BLaER1 (cell line): ENCODE results near the gene C1orf210.
A peak's percentile ranks its signal among the peaks of the same experiment; 100 is the strongest.

ENCODE experiments used
- H3K27ac ChIP-seq: shearing (Covaris generic); formaldehyde crosslinking; 2 replicates; pipeline ENCODE4 v1.8.1; 2022
- H3K27me3 ChIP-seq: shearing (Covaris generic); formaldehyde crosslinking; 2 replicates; pipeline ENCODE4 v1.8.1; 2022
- H3K36me3 ChIP-seq: shearing (Covaris generic); formaldehyde crosslinking; 2 replicates; pipeline ENCODE4 v1.8.1; 2022
- H3K4me1 ChIP-seq: shearing (Covaris generic); formaldehyde crosslinking; 2 replicates; pipeline ENCODE4 v1.8.1; 2022
- H3K4me2 ChIP-seq: shearing (Covaris generic); formaldehyde crosslinking; 2 replicates; pipeline ENCODE4 v1.8.1; 2022
- H3K4me3 ChIP-seq: shearing (Covaris generic); formaldehyde crosslinking; 2 replicates; pipeline ENCODE4 v1.8.1; 2022
- H3K9ac ChIP-seq: shearing (Covaris generic); formaldehyde crosslinking; 2 replicates; pipeline ENCODE4 v1.8.1; 2022
- H3K9me3 ChIP-seq: shearing (Covaris generic); formaldehyde crosslinking; 2 replicates; pipeline ENCODE4 v1.8.1; 2022
- H4K20me1 ChIP-seq: shearing (Covaris generic); formaldehyde crosslinking; 2 replicates; pipeline ENCODE4 v1.8.1; 2022
- Cebpa-rat ChIP-seq: shearing (Covaris generic); IDR thresholded peaks from 2 replicates; pipeline ENCODE4 v1.8.1; 2022

The C1orf210 gene

DNA sequence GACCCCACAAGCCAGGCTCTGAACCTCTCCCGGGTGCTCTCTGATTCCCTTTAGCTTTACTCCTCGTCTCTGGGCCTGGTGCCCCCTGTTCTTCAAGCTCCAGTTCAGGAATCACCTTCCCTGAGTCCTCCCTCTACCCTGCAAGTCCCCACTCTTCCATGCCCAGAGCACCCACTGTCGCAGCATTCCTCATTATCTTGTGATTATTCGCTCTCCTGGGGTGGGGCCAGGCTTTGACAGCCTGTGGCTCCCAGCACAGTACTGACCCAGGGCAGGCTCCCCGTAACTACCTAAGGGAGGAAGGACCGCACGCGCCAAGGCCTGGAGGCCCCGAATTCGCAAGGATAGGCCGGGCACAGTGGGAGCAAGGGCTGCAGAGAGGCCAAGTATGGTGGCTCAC is 734 bp upstream of the C1orf210 start:
- no peak for TF ChIP-seq Cebpa-rat
- Histone ChIP-seq H3K4me1 (peaks cover 8% of the 10 kb centered on the region; the same call in 1 of the 2 replicates), H3K9ac (no peak overlapping the region), H3K4me2 (no peak overlapping the region), H3K27ac (no peak overlapping the region), H3K4me3 (no peak overlapping the region), H3K9me3 (no peaks in the 10 kb centered on the region), H3K36me3 (no peaks in the 10 kb centered on the region), H3K27me3 (no peaks in the 10 kb centered on the region), H4K20me1 (no peaks in the 10 kb centered on the region)

DNA sequence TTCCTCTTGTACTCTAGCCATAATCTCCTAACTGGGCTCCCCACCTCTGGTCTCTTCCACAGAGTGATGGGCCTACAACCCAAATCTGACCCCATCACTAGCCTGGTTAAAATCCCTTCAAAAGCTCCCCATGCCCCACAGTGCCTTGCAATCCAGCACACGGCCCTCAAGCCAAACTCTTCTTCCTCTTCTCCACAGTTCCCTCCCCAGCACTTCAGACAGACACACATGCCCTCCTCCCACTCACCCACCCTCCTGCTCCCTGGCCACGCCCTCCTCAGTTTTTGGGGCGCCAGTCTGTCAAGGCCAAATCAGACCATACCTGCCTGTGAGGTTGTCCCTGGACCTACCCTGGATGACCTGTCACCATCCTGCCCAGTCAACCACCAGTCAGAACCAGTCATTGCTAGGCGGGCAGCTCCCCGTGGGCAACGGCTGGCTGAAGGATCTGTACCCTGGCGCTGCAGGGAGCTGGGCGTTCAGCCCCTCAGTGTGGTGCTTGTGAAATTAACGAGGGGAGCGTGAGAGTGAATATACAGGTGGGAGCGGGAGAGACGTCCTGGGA is 753 bp downstream of the C1orf210 start:
- TF ChIP-seq Cebpa-rat: no peak
- Histone ChIP-seq H3K4me2 (0 out of 2 replicates have a peak overlapping the region, but pooled peaks have one; percentile 12), H3K9ac (no peak overlapping the region), H3K4me1 (peaks cover 8% of the 10 kb centered on the region; the same call in 1 of the 2 replicates), H3K4me3 (no peak overlapping the region), H3K27me3 (no peaks in the 10 kb centered on the region), H3K9me3 (no peaks in the 10 kb centered on the region), H4K20me1 (no peaks in the 10 kb centered on the region), H3K36me3 (no peaks in the 10 kb centered on the region), H3K27ac (no peak overlapping the region)

DNA sequence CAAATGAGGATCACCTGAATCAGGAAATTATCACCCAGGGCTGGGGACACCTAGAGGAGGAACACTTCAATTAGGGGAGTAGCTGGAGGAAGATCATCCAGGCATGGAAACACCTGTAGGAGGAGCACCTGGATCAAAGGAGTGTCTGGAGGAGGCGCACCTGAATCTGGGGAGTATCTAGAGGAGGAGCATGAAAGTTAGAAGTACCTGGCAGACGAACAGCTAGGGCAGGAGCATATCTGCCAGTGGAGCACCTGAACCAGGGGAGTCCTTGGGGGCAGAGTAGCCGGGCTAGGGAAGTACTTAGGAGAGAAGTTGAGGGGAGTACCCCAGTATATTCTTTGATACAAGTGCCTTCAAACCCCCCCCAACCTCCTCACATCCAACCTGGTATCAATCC is 1.3 kb downstream of the C1orf210 start:
- no peak for TF ChIP-seq Cebpa-rat
- Histone ChIP-seq H3K9ac (no peak overlapping the region), H4K20me1 (no peaks in the 10 kb centered on the region), H3K36me3 (no peaks in the 10 kb centered on the region), H3K4me1 (peaks cover 8% of the 10 kb centered on the region; the same call in 1 of the 2 replicates), H3K4me3 (no peak overlapping the region), H3K9me3 (no peaks in the 10 kb centered on the region), H3K4me2 (no peak overlapping the region), H3K27ac (no peak overlapping the region), H3K27me3 (no peaks in the 10 kb centered on the region)

DNA sequence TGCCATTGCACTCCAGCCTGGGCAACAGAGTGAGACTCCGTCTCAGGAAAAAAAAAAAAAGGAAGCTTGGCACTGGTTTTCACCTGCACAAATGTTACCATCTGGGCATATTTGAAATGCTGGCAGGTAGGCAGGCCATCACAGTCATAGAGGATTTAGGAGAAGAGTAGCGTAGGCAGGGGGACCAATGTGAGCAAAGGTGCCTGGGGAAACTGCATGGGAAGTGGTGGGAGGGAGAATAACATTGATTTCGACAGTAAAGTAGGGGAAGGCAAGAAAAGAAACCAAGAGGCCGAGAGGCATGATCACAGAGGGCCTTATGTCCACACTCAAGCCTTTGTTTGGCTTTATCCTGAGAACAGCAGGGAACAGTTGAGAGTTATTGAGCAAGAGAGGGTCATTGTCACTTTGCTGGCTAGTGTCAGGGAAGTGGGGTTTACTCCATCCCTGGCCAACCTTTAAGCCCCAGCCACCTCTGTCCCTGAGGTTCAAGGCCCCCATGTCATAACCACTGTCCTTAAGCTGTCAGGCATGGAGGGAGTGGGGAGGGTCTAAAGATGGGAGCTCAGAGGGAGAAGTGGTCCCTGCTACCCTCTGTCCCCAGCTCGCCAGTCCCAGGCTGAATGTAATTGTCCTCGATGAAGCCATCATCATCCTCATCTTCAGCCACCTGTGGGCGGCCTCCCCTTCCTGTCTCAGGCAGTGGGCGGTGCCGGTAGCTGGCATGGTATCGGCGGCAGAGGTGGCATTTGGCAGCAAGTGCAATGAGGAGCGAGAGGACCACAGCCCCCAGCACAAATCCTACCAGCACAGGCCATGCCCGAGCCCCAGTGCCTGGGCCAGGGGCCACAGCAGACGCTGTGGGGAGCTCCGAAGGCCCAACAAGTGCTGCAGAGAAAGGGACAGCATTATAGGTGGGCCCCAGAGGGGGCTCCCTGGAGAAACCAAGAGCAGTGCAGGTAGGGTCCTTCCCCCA is 2.9 kb downstream of the C1orf210 start:
- no peak overlapping the region for H3K4me3 ChIP-seq
- peaks cover 8% of the 10 kb centered on the region; the same call in 1 of the 2 replicates for H3K4me1 ChIP-seq
- H4K20me1 ChIP-seq: no peaks in the 10 kb centered on the region
- H3K27ac ChIP-seq: no peak overlapping the region
- no peaks in the 10 kb centered on the region for H3K27me3 ChIP-seq
- H3K9ac ChIP-seq: no peak overlapping the region
- no peaks in the 10 kb centered on the region for H3K36me3 ChIP-seq
- H3K4me2 ChIP-seq: no peak overlapping the region
- H3K9me3 ChIP-seq: no peaks in the 10 kb centered on the region
- TF ChIP-seq Cebpa-rat: no peak

DNA sequence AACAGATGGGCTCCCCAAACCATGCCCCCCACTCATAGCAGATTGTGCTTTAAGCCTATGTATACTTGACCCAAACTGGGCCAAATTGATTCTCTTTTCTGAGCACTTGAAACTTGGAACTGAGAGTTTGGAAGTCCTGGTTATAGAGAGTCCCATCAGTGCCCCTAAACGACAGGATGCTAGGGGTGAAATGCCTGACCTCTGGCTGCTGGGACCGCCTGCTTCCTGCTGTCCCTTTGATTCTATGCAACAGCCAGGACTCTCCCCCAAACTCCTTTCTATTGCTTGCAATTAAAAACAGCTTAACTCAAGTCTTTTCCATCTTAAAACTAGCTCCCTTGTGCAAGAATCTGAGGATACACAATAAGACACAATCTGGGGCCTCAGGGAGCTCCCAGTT is 4.7 kb downstream of the C1orf210 start:
- H3K4me1 ChIP-seq: peaks cover 8% of the 10 kb centered on the region; the same call in 1 of the 2 replicates
- H3K27ac ChIP-seq: no peak overlapping the region
- no peaks in the 10 kb centered on the region for H3K27me3 ChIP-seq
- H3K36me3 ChIP-seq: no peaks in the 10 kb centered on the region
- H3K4me3 ChIP-seq: no peak overlapping the region
- TF ChIP-seq Cebpa-rat: no peak
- no peaks in the 10 kb centered on the region for H3K9me3 ChIP-seq
- H3K4me2 ChIP-seq: no peak overlapping the region
- no peak overlapping the region for H3K9ac ChIP-seq
- H4K20me1 ChIP-seq: no peaks in the 10 kb centered on the region

DNA sequence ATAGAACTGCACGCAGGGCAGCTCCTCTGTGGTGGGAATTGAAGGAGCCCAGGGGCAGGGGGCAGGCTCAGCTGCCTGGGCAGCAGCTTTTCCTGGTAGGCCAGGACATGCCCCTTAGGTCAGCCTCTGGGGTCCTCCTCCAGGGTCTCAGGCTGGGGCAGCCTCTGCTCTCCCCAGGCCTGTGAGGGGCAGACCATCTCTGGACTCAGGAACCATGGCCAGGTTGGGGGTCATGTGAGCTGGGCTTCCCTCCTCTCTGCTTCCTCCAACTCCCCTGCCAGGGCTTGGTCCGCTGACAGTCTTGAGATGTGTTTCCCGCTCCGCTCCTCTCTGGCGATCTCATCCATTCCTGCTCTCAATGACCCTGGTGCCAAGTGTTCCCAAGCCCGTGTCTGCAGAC is 5.7 kb downstream of the C1orf210 start:
- no peak overlapping the region for H3K27ac ChIP-seq

DNA sequence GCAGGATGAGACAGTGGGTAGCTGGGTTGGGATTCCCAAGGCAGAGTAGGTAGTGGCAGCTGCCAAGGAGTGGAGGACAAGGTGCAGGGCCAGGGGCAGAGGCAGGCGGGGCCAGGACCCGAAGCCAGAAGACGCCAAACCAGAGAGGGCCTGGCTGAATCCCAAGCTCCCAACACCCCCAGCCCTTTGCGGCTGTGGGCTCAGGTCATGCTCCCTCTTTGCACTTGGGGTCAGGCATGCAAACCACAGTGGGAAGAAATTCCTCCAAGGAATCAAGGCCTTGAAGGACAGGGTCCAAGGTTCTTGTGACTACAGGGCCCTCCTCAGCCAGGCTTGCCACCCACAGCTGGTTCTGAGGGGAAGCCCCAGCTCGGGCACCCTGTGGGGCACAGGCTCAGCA is 6.2 kb downstream of the C1orf210 start:
- no peaks in the 10 kb centered on the region for H3K9me3 ChIP-seq
- no peaks in the 10 kb centered on the region for H3K36me3 ChIP-seq
- no peak overlapping the region for H3K27ac ChIP-seq
- H3K27me3 ChIP-seq: no peaks in the 10 kb centered on the region
- no peak overlapping the region for H3K9ac ChIP-seq
- no peak overlapping the region for H3K4me2 ChIP-seq
- H3K4me1 ChIP-seq: peaks cover 9% of the 10 kb centered on the region
- no peak for TF ChIP-seq Cebpa-rat
- H4K20me1 ChIP-seq: no peaks in the 10 kb centered on the region
- H3K4me3 ChIP-seq: no peak overlapping the region

More for the DNA sequence above, 5.7 kb downstream of the C1orf210 start:
- Histone ChIP-seq H3K9ac (no peak overlapping the region), H3K36me3 (no peaks in the 10 kb centered on the region), H3K4me2 (no peak overlapping the region), H3K9me3 (no peaks in the 10 kb centered on the region), H4K20me1 (no peaks in the 10 kb centered on the region), H3K4me1 (peaks cover 4% of the 10 kb centered on the region), H3K4me3 (no peak overlapping the region), H3K27me3 (no peaks in the 10 kb centered on the region)
- no peak for TF ChIP-seq Cebpa-rat

DNA sequence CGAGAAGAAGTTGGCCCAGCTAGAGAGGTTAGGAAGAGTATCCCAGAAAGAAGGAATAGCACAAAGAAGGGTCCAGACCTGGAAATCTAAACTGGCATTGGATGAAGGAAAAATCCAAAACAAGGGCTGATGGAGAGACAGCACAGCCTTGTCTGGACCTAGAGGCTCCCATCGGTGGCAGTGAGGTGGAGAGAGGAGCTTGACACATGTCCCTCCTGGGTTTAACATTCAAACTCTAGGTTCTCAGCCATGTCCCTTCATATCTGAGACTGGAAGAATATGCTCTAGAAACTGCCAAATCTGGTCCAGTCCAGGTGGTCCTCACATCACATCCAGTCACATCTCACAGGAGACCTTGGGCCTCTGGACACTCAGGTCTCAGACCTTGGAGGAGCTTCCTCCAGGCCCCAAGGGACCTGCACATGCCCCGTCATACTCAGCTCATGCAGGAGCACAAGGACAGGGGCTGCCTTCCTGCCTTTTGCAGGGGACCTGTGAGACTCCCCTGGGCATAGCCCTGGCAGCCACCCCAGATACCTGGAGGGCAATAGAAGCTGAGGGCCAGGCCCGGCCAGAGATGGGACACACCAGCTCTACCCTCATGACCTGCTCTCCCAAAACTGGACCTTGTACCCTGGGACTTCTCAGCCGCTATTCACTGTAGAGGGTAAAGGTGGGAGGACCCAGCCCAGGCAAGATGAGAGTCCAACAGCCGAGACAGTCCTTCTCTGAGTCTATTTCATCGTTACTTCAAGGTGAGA is 8.1 kb downstream of the C1orf210 start:
- no peaks in the 10 kb centered on the region for H3K27me3 ChIP-seq
- TF ChIP-seq Cebpa-rat: no peak
- no peaks in the 10 kb centered on the region for H4K20me1 ChIP-seq
- H3K27ac ChIP-seq: no peak overlapping the region
- no peaks in the 10 kb centered on the region for H3K36me3 ChIP-seq
- H3K9ac ChIP-seq: no peak overlapping the region
- peaks cover 16% of the 10 kb centered on the region for H3K4me1 ChIP-seq
- no peak overlapping the region for H3K4me2 ChIP-seq
- no peak overlapping the region for H3K4me3 ChIP-seq
- H3K9me3 ChIP-seq: no peaks in the 10 kb centered on the region; the same call in 1 of the 2 replicates

DNA sequence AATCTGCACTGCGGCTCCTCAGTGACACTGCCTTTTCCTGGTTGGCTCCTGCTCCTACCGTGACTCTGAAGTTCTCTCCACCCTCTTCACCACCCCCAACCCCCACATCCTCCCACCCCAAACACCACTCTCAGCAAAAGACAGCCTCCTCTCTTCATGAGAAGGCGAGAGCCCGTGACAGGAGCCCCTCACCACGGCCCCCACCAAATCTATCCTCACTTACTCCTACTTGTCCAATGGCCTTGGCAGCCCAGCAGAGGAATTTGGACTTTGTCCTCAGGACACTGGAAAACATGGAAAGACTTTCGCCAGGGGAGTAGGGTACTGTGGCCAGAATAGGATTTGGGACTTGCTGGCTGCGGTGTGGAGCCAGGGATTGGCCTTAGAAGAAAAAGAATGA is 8.7 kb downstream of the C1orf210 start:
- Histone ChIP-seq H4K20me1 (no peaks in the 10 kb centered on the region), H3K4me1 (peaks cover 16% of the 10 kb centered on the region), H3K9ac (no peak overlapping the region), H3K9me3 (no peaks in the 10 kb centered on the region; the same call in 1 of the 2 replicates), H3K4me2 (no peak overlapping the region), H3K4me3 (no peak overlapping the region), H3K27ac (no peak overlapping the region), H3K27me3 (no peaks in the 10 kb centered on the region), H3K36me3 (no peaks in the 10 kb centered on the region)
- TF ChIP-seq Cebpa-rat: no peak
